H9 (cell line): ENCODE data around the gene JAG2. TPM values are rescaled to one million over a fixed set of nuclear protein-coding genes. Genes with fewer than 3 reads are reported as not detected.

Experiments used
- DNase-seq: peaks from one replicate; pipeline ENCODE4 v3.0.0-alpha.2; 2017
- H2AFZ ChIP-seq: one replicate; pipeline ENCODE4 v1.6.1; 2013; ENCODE audit warnings: mild to moderate bottlenecking, low read length, control low read depth, moderate library complexity
- H2AK5ac ChIP-seq: 2 replicates; pipeline ENCODE4 v1.6.1; 2013; ENCODE audit warnings: low read length, control low read depth, mixed read lengths; ENCODE audit not compliant: insufficient read length
- H2BK120ac ChIP-seq: one replicate; pipeline ENCODE4 v1.6.1; 2013; ENCODE audit warnings: low read depth, mild to moderate bottlenecking, low read length, control low read depth, inconsistent platforms; ENCODE audit not compliant: poor library complexity, severe bottlenecking
- H2BK12ac ChIP-seq: 2 replicates; pipeline ENCODE4 v1.6.1; 2013; ENCODE audit warnings: low read length, control low read depth, mixed read lengths, low read depth; ENCODE audit not compliant: insufficient read length
- H2BK15ac ChIP-seq: 2 replicates; pipeline ENCODE4 v1.6.1; 2013; ENCODE audit warnings: low read depth, low read length, control low read depth
- H2BK20ac ChIP-seq: one replicate; pipeline ENCODE4 v1.6.1; 2013; ENCODE audit warnings: low read depth, mild to moderate bottlenecking, low read length, control low read depth, inconsistent platforms; ENCODE audit not compliant: poor library complexity, severe bottlenecking
- H2BK5ac ChIP-seq: 2 replicates; pipeline ENCODE4 v1.6.1; 2013; ENCODE audit warnings: low read length, control low read depth, mixed read lengths; ENCODE audit not compliant: insufficient read length
- H3K14ac ChIP-seq: 2 replicates; pipeline ENCODE4 v1.6.1; 2013; ENCODE audit warnings: low read length, control low read depth; ENCODE audit not compliant: insufficient read depth
- H3K18ac ChIP-seq: 2 replicates; pipeline ENCODE4 v1.6.1; 2013; ENCODE audit warnings: low read depth, mild to moderate bottlenecking, mixed read lengths, low read length, control low read depth; ENCODE audit not compliant: insufficient read length
- H3K23ac ChIP-seq: 2 replicates; pipeline ENCODE4 v1.6.1; 2013; ENCODE audit warnings: low read length, control low read depth, mixed read lengths, low read depth; ENCODE audit not compliant: insufficient read length
- H3K23me2 ChIP-seq: 2 replicates; pipeline ENCODE4 v1.6.1; 2013; ENCODE audit warnings: low read depth, mild to moderate bottlenecking, mixed read lengths, low read length, control low read depth; ENCODE audit not compliant: insufficient read length, poor library complexity, severe bottlenecking
- H3K27ac ChIP-seq: 2 replicates; pipeline ENCODE4 v1.5.1; 2013; ENCODE audit warnings: low read length, control low read depth, mixed read lengths, low read depth; ENCODE audit not compliant: insufficient read length
- H3K27me3 ChIP-seq: 2 replicates; pipeline ENCODE4 v1.6.1; 2013; ENCODE audit warnings: low read length, control low read depth, inconsistent platforms; ENCODE audit not compliant: insufficient read depth
- H3K4ac ChIP-seq: 2 replicates; pipeline ENCODE4 v1.6.1; 2013; ENCODE audit warnings: low read depth, mild to moderate bottlenecking, control low read depth, inconsistent platforms, low read length, moderate library complexity
- H3K4me1 ChIP-seq: 2 replicates; pipeline ENCODE4 v1.6.1; 2013; ENCODE audit warnings: low read length, control low read depth, inconsistent platforms; ENCODE audit not compliant: insufficient read depth
- H3K4me2 ChIP-seq: 2 replicates; pipeline ENCODE4 v1.6.1; 2013; ENCODE audit warnings: low read length, control low read depth, mixed read lengths; ENCODE audit not compliant: insufficient read length, insufficient read depth
- H3K56ac ChIP-seq: 2 replicates; pipeline ENCODE4 v1.6.1; 2013; ENCODE audit warnings: low read depth, mild to moderate bottlenecking, mixed read lengths, low read length, control low read depth; ENCODE audit not compliant: insufficient read length
- H3K79me1 ChIP-seq: 2 replicates; pipeline ENCODE4 v1.6.1; 2013; ENCODE audit warnings: low read depth, mild to moderate bottlenecking, moderate library complexity, low read length, control low read depth, inconsistent platforms; ENCODE audit not compliant: insufficient read depth, poor library complexity, severe bottlenecking
- H3K79me2 ChIP-seq: 2 replicates; pipeline ENCODE4 v1.6.1; 2013; ENCODE audit warnings: low read length, control low read depth, inconsistent platforms; ENCODE audit not compliant: insufficient read depth
- H3K9ac ChIP-seq: 2 replicates; pipeline ENCODE4 v1.6.1; 2013; ENCODE audit warnings: low read length, control low read depth, mixed read lengths; ENCODE audit not compliant: insufficient read length; ENCODE audit errors: extremely low read depth
- H3K9me3 ChIP-seq: one replicate; pipeline ENCODE4 v1.6.1; 2013; ENCODE audit warnings: low read depth, low read length, inconsistent platforms; ENCODE audit not compliant: control insufficient read depth
- H3T11ph ChIP-seq: one replicate; pipeline ENCODE4 v1.6.1; 2013; ENCODE audit warnings: mild to moderate bottlenecking, low read length, control low read depth, inconsistent platforms
- H4K20me1 ChIP-seq: one replicate; pipeline ENCODE4 v1.6.1; 2013; ENCODE audit not compliant: control insufficient read depth, insufficient read length, insufficient read depth
- H4K5ac ChIP-seq: 2 replicates; pipeline ENCODE4 v1.6.1; 2013; ENCODE audit warnings: low read depth, mild to moderate bottlenecking, mixed read lengths, low read length, control low read depth; ENCODE audit not compliant: insufficient read length
- H4K8ac ChIP-seq: replicated peaks from 2 replicates; pipeline ENCODE4 v1.6.1; 2013; ENCODE audit warnings: low read length, control low read depth, mixed read lengths, low read depth; ENCODE audit not compliant: insufficient read length
- H4K91ac ChIP-seq: 2 replicates; pipeline ENCODE4 v1.6.1; 2013; ENCODE audit warnings: low read depth, mild to moderate bottlenecking, moderate library complexity, mixed read lengths, low read length, control low read depth; ENCODE audit not compliant: insufficient read length
- H3K27ac Mint-ChIP-seq, 3 experiments: 2 replicates in 2 of 3; 3 replicates in 1 of 3; pipeline ENCODE4 v1.8.0; 2020 to 2021; ENCODE audit warnings: mixed read lengths in 3 of 3, mild to moderate bottlenecking in 1 of 3, moderate library complexity in 1 of 3
- H3K27me3 Mint-ChIP-seq: 2 replicates; pipeline ENCODE4 v1.8.0; 2021; ENCODE audit warnings: low read depth, mild to moderate bottlenecking, moderate library complexity, mixed read lengths
- H3K36me3 Mint-ChIP-seq, 3 experiments: 2 replicates in 2 of 3; 3 replicates in 1 of 3; pipeline ENCODE4 v1.8.0; 2020 to 2021; ENCODE audit warnings: low read depth in 3 of 3, mixed read lengths in 3 of 3; ENCODE audit not compliant: insufficient read depth in 1 of 3
- H3K4me1 Mint-ChIP-seq, 2 experiments: 2 replicates each; pipeline ENCODE4 v1.8.0; 2020; ENCODE audit warnings: mixed read lengths in 2 of 2
- H3K4me3 Mint-ChIP-seq, 2 experiments: 2 replicates in 1 of 2; 3 replicates in 1 of 2; pipeline ENCODE4 v1.8.0; 2020 to 2021; ENCODE audit warnings: mild to moderate bottlenecking in 2 of 2, mixed read lengths in 2 of 2, moderate library complexity in 1 of 2
- H3K9me3 Mint-ChIP-seq, 2 experiments: 2 replicates in 1 of 2; 3 replicates in 1 of 2; pipeline ENCODE4 v1.8.0; 2020; ENCODE audit warnings: mild to moderate bottlenecking in 2 of 2, mixed read lengths in 2 of 2, moderate library complexity in 1 of 2
- WGBS: extraction: QIAGEN DNeasy Blood & Tissue Kit; methylation state at CpG from one replicate; pipeline ENCODE4 v1.1.7; 2013; ENCODE audit warnings: missing lambda C conversion rate, low lambda C conversion rate, mixed read lengths; ENCODE audit not compliant: insufficient read length; ENCODE audit errors: extremely low coverage; 5-methylcytosine and 5-hydroxymethylcytosine counted together
- long read RNA-seq: library from polyadenylated mRNA; unstranded; transcript quantifications from one replicate; pipeline ENCODE4 v2.0.0, GENCODE V29; 2020
- total RNA-seq: library from RNA; stranded (reverse); gene quantifications from 2 replicates; pipeline ENCODE4 v1.2.1, GENCODE V29; 2021
- TF ChIP-seq, protein P1 (sequence below): fragments of 200-600 bp; sonication (generic); conservative IDR thresholded peaks from 3 replicates; pipeline ENCODE4 v1.8.0; 2021; ENCODE audit warnings: antibody characterized with exemption, mild to moderate bottlenecking

The JAG2 gene
- 11.3 and 11.4 TPM in 2 replicates for total RNA-seq
- long read RNA-seq, partial matches to known transcripts, result 10 of 15 reads
- long read RNA-seq, other reads (novel, unspliced or antisense), result 5 of 15 reads

DNA sequence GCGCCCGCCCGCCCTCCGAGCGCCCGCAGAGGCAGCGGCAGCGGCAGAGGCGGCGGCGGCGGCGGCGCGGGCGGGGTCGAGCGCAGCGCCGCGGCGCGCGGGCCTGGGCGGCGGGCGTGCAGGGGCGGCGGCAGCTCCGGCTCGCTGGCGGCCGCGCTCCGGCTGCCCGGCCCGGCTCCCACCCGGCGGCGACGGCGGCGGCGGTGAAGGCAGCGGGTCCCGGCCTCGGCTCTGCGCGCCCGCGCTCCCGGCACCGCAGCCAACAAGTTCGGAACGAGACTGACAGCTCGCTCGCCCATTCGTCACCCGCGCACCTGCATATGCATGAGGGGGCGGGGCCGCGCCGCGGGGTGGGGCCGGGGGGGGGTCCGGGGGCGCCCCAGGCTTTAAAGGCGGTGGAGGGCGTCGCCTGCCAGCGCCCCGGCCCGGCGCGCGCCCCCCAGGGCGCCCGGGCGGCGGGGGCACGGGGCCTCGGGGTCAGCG is at the start of gene JAG2:
TSS of gene JAG2 (minus strand) at position 281 of the 483 bp plus-strand sequence. CDS start 356 bp downstream, outside the sequence.
- no peak within 1 kb of the TSS for H3T11ph ChIP-seq
- H2BK12ac ChIP-seq, result no peak within 1 kb of the TSS
- H3K23ac ChIP-seq, result no peak within 1 kb of the TSS
- H3K4me2 ChIP-seq, result peak within 1 kb of the TSS; percentile 38
- no peak within 1 kb of the TSS for H4K91ac ChIP-seq
- no peak within 1 kb of the TSS for H2BK120ac ChIP-seq
- no peak within 1 kb of the TSS for H3K9ac ChIP-seq
- Mint-ChIP-seq H3K36me3 (no peaks in the 10 kb centered on the region), H3K9me3 (no peaks in the 10 kb centered on the region), H3K27ac (no peak within 1 kb of the TSS), H3K27me3 (peaks cover 28% of the 10 kb centered on the region), H3K4me3 (peak within 1 kb of the TSS; percentile 55 to 77), H3K4me1 (peaks cover 14 to 16% of the 10 kb centered on the region in 2 experiments)
- no peak within 1 kb of the TSS for H4K8ac ChIP-seq
- no peaks in the 10 kb centered on the region for H3K4me1 ChIP-seq
- H2AK5ac ChIP-seq, result no peak within 1 kb of the TSS
- WGBS, result no CpG with 5 or more reads among the region's 84 CpGs
- peak within 1 kb of the TSS; percentile 22 for H3K18ac ChIP-seq
- peaks cover 7% of the 10 kb centered on the region; the same call in 1 of the 2 replicates for H3K27me3 ChIP-seq
- no peak within 1 kb of the TSS for H3K4ac ChIP-seq
- H3K9me3 ChIP-seq, result no peaks in the 10 kb centered on the region
- no peak within 1 kb of the TSS for H4K5ac ChIP-seq
- peaks cover 3% of the 10 kb centered on the region for H3K23me2 ChIP-seq
- H3K79me1 ChIP-seq, result no peaks in the 10 kb centered on the region
- H2AFZ ChIP-seq, result no peak within 1 kb of the TSS
- no peak within 1 kb of the TSS for H3K56ac ChIP-seq
- no peak within 1 kb of the TSS for H3K27ac ChIP-seq
- H2BK20ac ChIP-seq, result no peak within 1 kb of the TSS
- no peaks in the 10 kb centered on the region for H3K79me2 ChIP-seq
- no peak within 1 kb of the TSS for H2BK15ac ChIP-seq
- peak; percentile 73 for DNase-seq
- H3K14ac ChIP-seq, result no peak within 1 kb of the TSS
- H2BK5ac ChIP-seq, result no peak within 1 kb of the TSS
- H4K20me1 ChIP-seq, result no peaks in the 10 kb centered on the region
- TF ChIP-seq, protein P1, sequence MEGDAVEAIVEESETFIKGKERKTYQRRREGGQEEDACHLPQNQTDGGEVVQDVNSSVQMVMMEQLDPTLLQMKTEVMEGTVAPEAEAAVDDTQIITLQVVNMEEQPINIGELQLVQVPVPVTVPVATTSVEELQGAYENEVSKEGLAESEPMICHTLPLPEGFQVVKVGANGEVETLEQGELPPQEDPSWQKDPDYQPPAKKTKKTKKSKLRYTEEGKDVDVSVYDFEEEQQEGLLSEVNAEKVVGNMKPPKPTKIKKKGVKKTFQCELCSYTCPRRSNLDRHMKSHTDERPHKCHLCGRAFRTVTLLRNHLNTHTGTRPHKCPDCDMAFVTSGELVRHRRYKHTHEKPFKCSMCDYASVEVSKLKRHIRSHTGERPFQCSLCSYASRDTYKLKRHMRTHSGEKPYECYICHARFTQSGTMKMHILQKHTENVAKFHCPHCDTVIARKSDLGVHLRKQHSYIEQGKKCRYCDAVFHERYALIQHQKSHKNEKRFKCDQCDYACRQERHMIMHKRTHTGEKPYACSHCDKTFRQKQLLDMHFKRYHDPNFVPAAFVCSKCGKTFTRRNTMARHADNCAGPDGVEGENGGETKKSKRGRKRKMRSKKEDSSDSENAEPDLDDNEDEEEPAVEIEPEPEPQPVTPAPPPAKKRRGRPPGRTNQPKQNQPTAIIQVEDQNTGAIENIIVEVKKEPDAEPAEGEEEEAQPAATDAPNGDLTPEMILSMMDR, result no peak
